ENCODE measurements around the gene C1GALT1C1L. TPM values are rescaled to one million over a fixed set of nuclear protein-coding genes. Genes with fewer than 3 reads are reported as not detected.

The C1GALT1C1L gene
- total RNA-seq, 2 experiments from 2014 or later, result not detected

DNA sequence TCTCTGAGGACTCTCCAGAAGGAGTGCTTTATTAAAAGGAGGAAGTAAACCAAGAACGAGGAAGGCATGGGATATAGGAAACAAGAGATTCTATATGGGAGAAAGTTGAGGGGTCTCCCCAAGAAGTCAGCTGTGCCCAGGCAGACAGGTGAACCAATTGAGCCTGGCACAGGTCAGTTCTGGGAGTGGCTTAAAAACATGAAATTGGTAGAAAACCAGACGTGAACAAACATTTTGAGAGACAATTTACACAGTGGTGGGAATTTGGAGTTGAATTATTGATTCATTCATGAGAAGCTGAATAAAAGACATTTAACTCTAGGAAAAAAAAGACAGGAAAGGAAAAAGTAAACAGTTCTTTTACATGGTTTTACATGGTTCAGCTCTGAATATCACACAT lies 22.7 kb downstream of the C1GALT1C1L start:
- no peaks in the 10 kb centered on the region for H3K27me3 ChIP-seq (ENCODE audit: control insufficient read depth in 1 of 2, insufficient read depth in 2 of 2, low read length in 2 of 2)
- ChIA-PET POLR2A (interaction anchor here (1.3 kb wide), 1 partner anchor 17 kb away, joined by 3 read pairs; no protein-coding TSS in a partner anchor), CTCF (no interaction called here)
- Mint-ChIP-seq H3K36me3 (ENCODE audit: low read depth) (no peaks in the 10 kb centered on the region), H3K27ac (no peak overlapping the region), H3K9me3 (no peaks in the 10 kb centered on the region), H3K4me3 (no peak overlapping the region), H3K27me3 (peaks cover 27% of the 10 kb centered on the region), H3K4me1 (ENCODE audit: low read depth) (no peaks in the 10 kb centered on the region)
- intact Hi-C loops (cut with DNase I, micrococcal nuclease), result no loop called here
- H3K4me1 ChIP-seq (ENCODE audit: insufficient read depth, low read length), result no peaks in the 10 kb centered on the region
- TF ChIP-seq, protein P1, sequence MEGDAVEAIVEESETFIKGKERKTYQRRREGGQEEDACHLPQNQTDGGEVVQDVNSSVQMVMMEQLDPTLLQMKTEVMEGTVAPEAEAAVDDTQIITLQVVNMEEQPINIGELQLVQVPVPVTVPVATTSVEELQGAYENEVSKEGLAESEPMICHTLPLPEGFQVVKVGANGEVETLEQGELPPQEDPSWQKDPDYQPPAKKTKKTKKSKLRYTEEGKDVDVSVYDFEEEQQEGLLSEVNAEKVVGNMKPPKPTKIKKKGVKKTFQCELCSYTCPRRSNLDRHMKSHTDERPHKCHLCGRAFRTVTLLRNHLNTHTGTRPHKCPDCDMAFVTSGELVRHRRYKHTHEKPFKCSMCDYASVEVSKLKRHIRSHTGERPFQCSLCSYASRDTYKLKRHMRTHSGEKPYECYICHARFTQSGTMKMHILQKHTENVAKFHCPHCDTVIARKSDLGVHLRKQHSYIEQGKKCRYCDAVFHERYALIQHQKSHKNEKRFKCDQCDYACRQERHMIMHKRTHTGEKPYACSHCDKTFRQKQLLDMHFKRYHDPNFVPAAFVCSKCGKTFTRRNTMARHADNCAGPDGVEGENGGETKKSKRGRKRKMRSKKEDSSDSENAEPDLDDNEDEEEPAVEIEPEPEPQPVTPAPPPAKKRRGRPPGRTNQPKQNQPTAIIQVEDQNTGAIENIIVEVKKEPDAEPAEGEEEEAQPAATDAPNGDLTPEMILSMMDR (IDR thresholded peaks at IDR 0.05), result no peak
- ATAC-seq (ENCODE audit: poor library complexity) (no peak), DNase-seq (no peak)
- H3K36me3 ChIP-seq (ENCODE audit: insufficient read depth, low read length), result no peaks in the 10 kb centered on the region
- no peaks in the 10 kb centered on the region for H3K9me3 ChIP-seq (ENCODE audit: control insufficient read depth in 1 of 2, insufficient read depth in 1 of 2, low read length in 2 of 2)
- H3K27ac ChIP-seq (ENCODE audit: low read depth in 1 of 2, low read length in 2 of 2), result no peak overlapping the region
- H3K4me3 ChIP-seq (ENCODE audit: low read length), result no peak overlapping the region

DNA sequence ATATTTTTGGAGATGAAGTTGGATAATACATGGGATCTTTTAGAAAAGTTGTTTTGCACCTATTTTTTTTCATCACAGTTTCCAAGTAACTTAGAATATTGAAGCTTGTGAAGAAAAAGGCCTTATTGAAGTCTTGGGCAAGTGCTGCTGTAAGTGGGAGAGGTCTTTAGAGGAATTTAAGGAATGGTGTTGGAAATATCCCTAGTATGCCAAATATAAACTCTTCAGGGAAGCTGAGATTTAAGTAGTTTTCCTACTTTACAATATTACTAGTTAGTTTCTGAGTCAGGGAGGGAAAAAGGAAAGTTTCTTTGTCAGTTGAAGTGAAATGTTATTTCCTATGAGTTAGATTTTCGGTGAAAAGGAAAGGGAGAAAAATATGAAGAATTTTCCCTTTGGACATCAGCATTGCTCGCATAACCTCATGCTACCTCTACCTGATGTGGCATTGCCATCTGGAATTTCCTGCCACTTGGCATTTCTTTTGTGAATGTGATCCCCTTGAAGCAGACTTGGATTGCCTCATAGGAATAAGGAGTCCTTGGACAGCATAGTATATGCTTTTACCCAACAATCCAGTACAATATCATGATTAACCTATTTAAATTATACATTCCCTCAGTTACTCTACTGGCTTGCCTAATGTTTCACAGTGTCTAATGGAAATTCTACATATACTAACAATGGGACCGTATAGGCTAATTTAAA lies 27.1 kb downstream of the C1GALT1C1L start:
- Mint-ChIP-seq H3K36me3 (ENCODE audit: low read depth) (no peaks in the 10 kb centered on the region), H3K27me3 (peaks cover 21% of the 10 kb centered on the region), H3K4me3 (no peak overlapping the region), H3K27ac (no peak overlapping the region), H3K4me1 (ENCODE audit: low read depth) (no peaks in the 10 kb centered on the region), H3K9me3 (no peaks in the 10 kb centered on the region)
- ATAC-seq (ENCODE audit: poor library complexity), result no peak
- TF ChIP-seq, protein P1 (IDR thresholded peaks at IDR 0.05), result no peak
- DNase-seq, result no peak
- Histone ChIP-seq H3K9me3 (ENCODE audit: control insufficient read depth in 1 of 2, insufficient read depth in 1 of 2, low read length in 2 of 2) (no peaks in the 10 kb centered on the region), H3K4me3 (ENCODE audit: low read length) (no peak overlapping the region), H3K36me3 (ENCODE audit: insufficient read depth, low read length) (no peaks in the 10 kb centered on the region), H3K4me1 (ENCODE audit: insufficient read depth, low read length) (no peaks in the 10 kb centered on the region), H3K27me3 (ENCODE audit: control insufficient read depth in 1 of 2, insufficient read depth in 2 of 2, low read length in 2 of 2) (no peaks in the 10 kb centered on the region), H3K27ac (ENCODE audit: low read depth in 1 of 2, low read length in 2 of 2) (no peak overlapping the region)
- intact Hi-C loops (cut with DNase I, micrococcal nuclease), result no loop called here
- CTCF ChIA-PET, result no interaction called here
- POLR2A ChIA-PET, result no interaction called here

DNA sequence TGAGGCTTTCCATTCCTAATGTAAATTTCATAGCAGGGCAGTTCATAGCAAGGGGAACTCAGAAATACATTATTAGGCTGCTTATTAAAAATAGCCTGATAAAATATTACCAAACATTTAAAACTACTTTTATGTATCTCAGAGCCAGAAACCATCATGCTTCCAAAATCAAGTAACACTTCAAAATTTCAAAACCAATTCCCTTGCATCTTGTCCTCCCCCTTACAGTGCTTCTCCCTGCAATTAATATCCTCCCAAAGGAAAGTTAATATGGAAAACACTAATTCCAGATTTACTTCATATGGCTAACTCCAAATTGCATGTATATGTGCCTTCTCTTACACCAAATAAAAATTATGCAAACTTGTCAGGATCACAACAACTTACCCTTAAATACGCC lies 32.5 kb downstream of the C1GALT1C1L start:
- peaks cover 2% of the 10 kb centered on the region for H3K9me3 Mint-ChIP-seq
- peaks cover 0 to 7% of the 10 kb centered on the region in 2 experiments for H3K9me3 ChIP-seq (ENCODE audit: control insufficient read depth in 1 of 2, insufficient read depth in 1 of 2, low read length in 2 of 2)
- no peak for ATAC-seq (ENCODE audit: poor library complexity)
- H3K36me3 ChIP-seq (ENCODE audit: insufficient read depth, low read length), result no peaks in the 10 kb centered on the region
- H3K27ac Mint-ChIP-seq, result no peak overlapping the region
- H3K4me3 Mint-ChIP-seq, result no peak overlapping the region
- POLR2A ChIA-PET, result no interaction called here
- intact Hi-C loops (cut with DNase I, micrococcal nuclease), result no loop called here
- H3K4me1 ChIP-seq (ENCODE audit: insufficient read depth, low read length), result no peaks in the 10 kb centered on the region
- DNase-seq, result no peak
- no peak overlapping the region for H3K27ac ChIP-seq (ENCODE audit: low read depth in 1 of 2, low read length in 2 of 2)
- CTCF ChIA-PET, result no interaction called here
- H3K4me3 ChIP-seq (ENCODE audit: low read length), result no peak overlapping the region
- H3K36me3 Mint-ChIP-seq (ENCODE audit: low read depth), result no peaks in the 10 kb centered on the region
- no peaks in the 10 kb centered on the region for H3K4me1 Mint-ChIP-seq (ENCODE audit: low read depth)
- H3K27me3 Mint-ChIP-seq, result peaks cover 7% of the 10 kb centered on the region
- TF ChIP-seq, protein P1 (IDR thresholded peaks at IDR 0.05), result no peak
- no peaks in the 10 kb centered on the region for H3K27me3 ChIP-seq (ENCODE audit: control insufficient read depth in 1 of 2, insufficient read depth in 2 of 2, low read length in 2 of 2)
